ENCODE data around the gene CDC42SE2. TPM values are rescaled to one million over a fixed set of nuclear protein-coding genes. Genes with fewer than 3 reads are reported as not detected.

Gene CDC42SE2
- total RNA-seq, 6 donors from 2014 or later: 13.6 to 92.1 (median 36.5) TPM

DNA sequence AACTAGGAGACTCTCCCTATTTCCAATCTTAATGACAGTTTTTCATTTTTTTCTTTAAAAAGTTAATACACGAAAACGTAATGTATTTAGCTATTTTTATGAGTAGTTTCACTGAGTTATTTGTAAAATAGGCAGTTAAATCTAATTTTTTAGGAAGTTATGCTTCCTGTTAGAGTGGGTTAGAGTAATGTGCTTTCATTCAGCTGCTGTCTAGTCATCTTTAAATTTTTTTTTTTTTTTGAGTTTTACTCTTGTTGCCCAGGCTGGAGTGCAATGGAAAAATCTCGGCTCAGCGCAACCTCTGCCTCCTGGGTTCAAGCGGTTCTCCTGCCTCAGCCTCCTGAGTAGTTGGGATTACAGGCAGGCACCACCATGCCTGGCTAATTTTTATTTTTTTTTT lies 34.0 kb downstream of the CDC42SE2 start:
- TF ChIP-seq EP300 (IDR thresholded peaks at IDR 0.05) (no peak), POLR2A (IDR thresholded peaks at IDR 0.05) (no peak), POLR2AphosphoS5 (IDR thresholded peaks at IDR 0.05) (no peak)
- TF ChIP-seq, protein P1, sequence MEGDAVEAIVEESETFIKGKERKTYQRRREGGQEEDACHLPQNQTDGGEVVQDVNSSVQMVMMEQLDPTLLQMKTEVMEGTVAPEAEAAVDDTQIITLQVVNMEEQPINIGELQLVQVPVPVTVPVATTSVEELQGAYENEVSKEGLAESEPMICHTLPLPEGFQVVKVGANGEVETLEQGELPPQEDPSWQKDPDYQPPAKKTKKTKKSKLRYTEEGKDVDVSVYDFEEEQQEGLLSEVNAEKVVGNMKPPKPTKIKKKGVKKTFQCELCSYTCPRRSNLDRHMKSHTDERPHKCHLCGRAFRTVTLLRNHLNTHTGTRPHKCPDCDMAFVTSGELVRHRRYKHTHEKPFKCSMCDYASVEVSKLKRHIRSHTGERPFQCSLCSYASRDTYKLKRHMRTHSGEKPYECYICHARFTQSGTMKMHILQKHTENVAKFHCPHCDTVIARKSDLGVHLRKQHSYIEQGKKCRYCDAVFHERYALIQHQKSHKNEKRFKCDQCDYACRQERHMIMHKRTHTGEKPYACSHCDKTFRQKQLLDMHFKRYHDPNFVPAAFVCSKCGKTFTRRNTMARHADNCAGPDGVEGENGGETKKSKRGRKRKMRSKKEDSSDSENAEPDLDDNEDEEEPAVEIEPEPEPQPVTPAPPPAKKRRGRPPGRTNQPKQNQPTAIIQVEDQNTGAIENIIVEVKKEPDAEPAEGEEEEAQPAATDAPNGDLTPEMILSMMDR (IDR thresholded peaks at IDR 0.05): no peak
- no peaks in the 10 kb centered on the region for H3K36me3 ChIP-seq
- WGBS, 2 donors: 89% methylated on average over 5 of the region's 5 CpGs
- no peak overlapping the region for H3K27ac ChIP-seq
- DNase-seq: no peak
- H3K9me3 ChIP-seq: no peaks in the 10 kb centered on the region
- peaks cover 0 to 6% (median 0%) of the 10 kb centered on the region in 4 donors for H3K4me1 ChIP-seq
- no peaks in the 10 kb centered on the region for H3K27me3 ChIP-seq
- ATAC-seq (ENCODE audit: low FRiP score in 2 of 2): no peak
- H3K4me3 ChIP-seq: no peak overlapping the region

DNA sequence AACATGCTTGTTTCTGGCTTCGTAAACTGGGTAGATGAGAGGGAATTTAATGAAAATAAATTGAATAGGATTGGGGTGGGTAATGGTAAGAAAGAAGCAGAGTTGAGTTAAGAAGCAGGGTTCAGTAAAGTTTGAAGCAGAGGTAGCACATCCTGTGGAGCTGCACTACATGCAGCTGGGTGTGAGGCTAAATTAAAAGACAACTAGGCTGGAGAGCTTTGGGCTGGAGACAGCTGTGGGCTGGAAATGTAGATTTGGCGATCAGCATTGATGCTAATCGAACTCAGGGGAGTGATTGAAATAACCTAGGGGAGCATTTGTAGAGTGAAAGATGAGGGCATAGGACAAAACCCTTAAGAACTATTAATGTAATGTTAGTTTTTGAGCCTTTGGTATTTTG lies 35.6 kb downstream of the CDC42SE2 start:
- Histone ChIP-seq H3K27me3 (no peaks in the 10 kb centered on the region), H3K9me3 (no peaks in the 10 kb centered on the region), H3K4me3 (no peak overlapping the region), H3K36me3 (no peaks in the 10 kb centered on the region), H3K27ac (no peak overlapping the region), H3K4me1 (peaks cover 0 to 17% (median 7%) of the 10 kb centered on the region in 4 donors)
- TF ChIP-seq EP300 (IDR thresholded peaks at IDR 0.05) (no peak), POLR2AphosphoS5 (IDR thresholded peaks at IDR 0.05) (no peak), POLR2A (IDR thresholded peaks at IDR 0.05) (no peak)
- ATAC-seq (ENCODE audit: low FRiP score in 2 of 2): no peak
- 88 to 96% methylated on average over 3 of the region's 3 CpGs for WGBS, 2 donors
- no peak for DNase-seq

DNA sequence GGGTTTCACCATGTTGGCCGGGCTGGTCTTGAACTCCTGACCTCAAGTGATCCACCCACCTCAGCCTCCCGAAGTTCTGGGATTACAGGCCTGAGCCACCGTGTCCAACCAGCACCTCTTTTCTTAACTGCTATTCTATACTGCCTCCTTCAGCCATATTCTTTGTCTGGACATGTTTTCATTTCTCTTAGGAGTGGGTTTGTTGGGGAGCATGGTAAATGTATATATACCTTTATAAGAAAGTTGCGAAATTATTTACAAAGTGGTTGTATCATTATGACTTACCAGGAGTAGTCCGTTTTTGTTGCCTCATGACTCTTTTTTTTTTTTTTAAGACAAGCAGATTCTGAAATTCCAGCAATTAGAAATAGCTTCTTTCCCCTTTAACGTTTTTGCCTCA lies 38.7 kb downstream of the CDC42SE2 start:
- Histone ChIP-seq H3K4me3 (no peak overlapping the region), H3K27me3 (no peaks in the 10 kb centered on the region), H3K9me3 (no peaks in the 10 kb centered on the region), H3K4me1 (peaks cover 0 to 21% (median 8%) of the 10 kb centered on the region in 4 donors), H3K27ac (no peak overlapping the region), H3K36me3 (no peaks in the 10 kb centered on the region)
- ATAC-seq (ENCODE audit: low FRiP score in 2 of 2) (no peak), DNase-seq (no peak)
- 67 to 71% methylated on average over 6 of the region's 6 CpGs for WGBS, 2 donors
- TF ChIP-seq, protein P1 (IDR thresholded peaks at IDR 0.05): no peak
- TF ChIP-seq POLR2AphosphoS5 (IDR thresholded peaks at IDR 0.05) (no peak), EP300 (IDR thresholded peaks at IDR 0.05) (no peak), POLR2A (IDR thresholded peaks at IDR 0.05) (no peak)

DNA sequence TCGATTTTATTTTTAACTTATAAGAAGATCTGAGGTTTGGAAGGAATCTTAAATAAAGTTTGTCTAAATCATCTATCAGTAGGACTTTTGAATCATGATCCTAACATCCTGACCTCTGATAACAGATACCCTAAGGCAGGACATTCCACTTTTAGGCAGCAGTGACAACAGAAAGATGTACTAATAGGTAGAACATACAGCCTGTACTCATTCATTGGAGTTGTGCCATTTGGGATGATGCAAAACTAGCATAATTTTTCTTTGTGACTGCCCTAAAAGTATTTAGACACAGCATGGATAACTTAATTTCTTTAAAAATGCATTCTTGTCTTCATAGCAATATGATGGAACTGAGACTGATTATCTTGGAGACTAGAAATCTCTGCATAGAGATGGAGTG lies 39.7 kb downstream of the CDC42SE2 start:
- H3K4me1 ChIP-seq: peaks cover 0 to 21% (median 8%) of the 10 kb centered on the region in 4 donors
- no peak for ATAC-seq (ENCODE audit: low FRiP score in 2 of 2)
- H3K36me3 ChIP-seq: no peaks in the 10 kb centered on the region
- H3K27ac ChIP-seq: no peak overlapping the region
- TF ChIP-seq, protein P1 (IDR thresholded peaks at IDR 0.05): no peak
- TF ChIP-seq POLR2A (IDR thresholded peaks at IDR 0.05) (no peak), POLR2AphosphoS5 (IDR thresholded peaks at IDR 0.05) (no peak), EP300 (IDR thresholded peaks at IDR 0.05) (no peak)
- no peaks in the 10 kb centered on the region for H3K9me3 ChIP-seq
- DNase-seq: no peak
- WGBS, 2 donors: 75 to 87% methylated on average over 1 of the region's 1 CpG
- no peak overlapping the region for H3K4me3 ChIP-seq
- H3K27me3 ChIP-seq: no peaks in the 10 kb centered on the region

DNA sequence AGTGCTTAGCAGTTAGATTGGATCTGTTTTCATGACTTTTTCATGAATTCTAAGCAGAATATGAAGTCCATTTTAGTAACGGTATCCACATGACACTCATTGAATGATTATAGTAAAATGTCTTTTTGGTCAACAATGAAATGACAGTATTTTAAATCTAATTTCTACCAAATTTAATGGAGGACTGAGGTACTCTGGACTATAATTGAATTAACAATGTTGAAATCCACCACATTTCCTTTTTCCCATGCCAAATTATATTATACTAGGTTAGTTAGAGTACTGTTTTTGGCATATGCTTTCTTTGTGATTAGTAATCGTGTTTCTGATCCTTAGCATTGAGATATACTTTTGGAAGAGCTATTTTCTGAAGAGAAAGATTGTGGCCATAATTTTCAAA lies 40.6 kb downstream of the CDC42SE2 start:
- WGBS, 2 donors: 83 to 86% methylated on average over 2 of the region's 2 CpGs
- TF ChIP-seq EP300 (IDR thresholded peaks at IDR 0.05): no peak
- no peak for TF ChIP-seq POLR2A (IDR thresholded peaks at IDR 0.05)
- no peak for TF ChIP-seq POLR2AphosphoS5 (IDR thresholded peaks at IDR 0.05)
- TF ChIP-seq, protein P1 (IDR thresholded peaks at IDR 0.05): no peak
- H3K4me3 ChIP-seq: no peak overlapping the region
- H3K9me3 ChIP-seq: no peaks in the 10 kb centered on the region
- H3K27me3 ChIP-seq: no peaks in the 10 kb centered on the region
- ATAC-seq (ENCODE audit: low FRiP score in 2 of 2) (no peak), DNase-seq (no peak)
- peaks cover 0 to 21% (median 8%) of the 10 kb centered on the region in 4 donors for H3K4me1 ChIP-seq
- H3K36me3 ChIP-seq: no peaks in the 10 kb centered on the region
- no peak overlapping the region for H3K27ac ChIP-seq
